Fibroblast of mammary gland (primary cell): ENCODE measurements around the gene ATP11A.

ENCODE experiments used
- DNase-seq: peaks from one replicate; pipeline ENCODE4 v3.0.0-alpha.2; 2010; ENCODE audit warnings: low read depth
- H3K4me3 ChIP-seq: 2 replicates; pipeline ENCODE4 v1.5.1; 2011; ENCODE audit warnings: low read depth, mild to moderate bottlenecking, low read length, moderate library complexity; ENCODE audit not compliant: control insufficient read depth
- CTCF ChIP-seq: conservative IDR thresholded peaks from 2 replicates; pipeline ENCODE4 v1.5.1; 2011; ENCODE audit warnings: low read depth, low read length, inconsistent platforms; ENCODE audit not compliant: control insufficient read depth, insufficient read depth

ATP11A gene

GRCh38 chr13:112759827-112760226 lies 70.0 kb downstream of the ATP11A start:
- H3K4me3 ChIP-seq: no peak overlapping the region
- DNase-seq: no peak

GRCh38 chr13:112760435-112760834 lies 70.6 kb downstream of the ATP11A start:
- peak; percentile 66 for DNase-seq
- no peak for TF ChIP-seq CTCF
- no peak overlapping the region for H3K4me3 ChIP-seq

More at GRCh38 chr13:112759827-112760226, 70.0 kb downstream of the ATP11A start:
- TF ChIP-seq CTCF: no peak

GRCh38 chr13:112760931-112761330 lies 71.1 kb downstream of the ATP11A start:
- no peak for TF ChIP-seq CTCF
- no peak for DNase-seq
- no peak overlapping the region for H3K4me3 ChIP-seq

GRCh38 chr13:112761701-112762689 lies 72.2 kb downstream of the ATP11A start:
- DNase-seq: peak; percentile 62
- no peak overlapping the region for H3K4me3 ChIP-seq
- peak; percentile 4 for TF ChIP-seq CTCF

GRCh38 chr13:112762690-112763080 lies 72.8 kb downstream of the ATP11A start:
- no peak overlapping the region for H3K4me3 ChIP-seq
- no peak for TF ChIP-seq CTCF
- no peak for DNase-seq

GRCh38 chr13:112764028-112764427 lies 74.2 kb downstream of the ATP11A start:
- TF ChIP-seq CTCF: no peak
- no peak overlapping the region for H3K4me3 ChIP-seq
- DNase-seq: no peak
